GM06990 (cell line): Measurements from ENCODE around the gene CRYBG3.

Experiments used
- DNase-seq: peaks from one replicate; pipeline ENCODE4 v3.0.0-alpha.2; 2011; ENCODE audit not compliant: insufficient read length; ENCODE audit errors: extremely low read depth
- H3K27me3 ChIP-seq: replicated peaks from 2 replicates; pipeline ENCODE4 v1.6.0; 2011; ENCODE audit warnings: low read length; ENCODE audit not compliant: control insufficient read depth, insufficient read depth
- H3K36me3 ChIP-seq: 2 replicates; pipeline ENCODE4 v1.5.1; 2011; ENCODE audit warnings: low read length; ENCODE audit not compliant: control insufficient read depth, insufficient read depth
- H3K4me3 ChIP-seq: replicated peaks from 2 replicates; pipeline ENCODE4 v1.5.1; 2011; ENCODE audit warnings: low read depth, mild to moderate bottlenecking, control low read depth, low read length
- TF ChIP-seq, protein P1 (sequence below): IDR thresholded peaks from 2 replicates; pipeline ENCODE4 v1.5.1; 2011; ENCODE audit warnings: low read length, control low read depth, mild to moderate bottlenecking, inconsistent platforms; ENCODE audit not compliant: insufficient read depth, poor library complexity, severe bottlenecking

The CRYBG3 gene

DNA sequence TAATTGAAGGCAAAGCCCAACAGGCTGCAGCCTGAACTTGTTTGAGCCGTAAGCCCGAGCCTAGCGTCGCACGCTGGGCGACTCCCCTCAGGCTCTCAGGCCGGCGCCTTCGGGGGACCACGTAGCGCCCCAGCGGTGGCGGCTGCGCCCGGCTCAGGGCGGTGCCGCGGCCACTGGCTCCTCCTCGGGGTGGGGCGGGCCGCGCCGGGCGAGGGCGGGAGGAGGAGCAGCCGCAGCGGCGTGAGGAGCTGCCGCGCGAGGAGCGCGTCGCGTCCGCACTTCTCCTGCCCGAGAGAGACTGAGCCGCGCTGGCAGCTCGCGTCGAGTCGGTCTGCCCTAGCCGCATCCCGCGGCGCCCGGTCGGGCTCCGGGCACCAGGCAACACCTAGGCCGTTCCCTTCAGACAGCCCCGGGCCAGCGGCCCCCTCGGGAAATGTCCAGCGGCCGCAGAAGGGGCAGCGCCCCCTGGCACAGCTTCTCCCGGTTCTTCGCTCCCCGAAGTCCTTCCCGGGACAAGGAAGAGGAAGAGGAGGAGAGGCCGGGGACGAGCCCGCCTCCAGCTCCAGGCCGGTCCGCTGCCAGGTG is at the start of gene CRYBG3:
Gene CRYBG3, plus strand, starts transcription at position 238 of the 585 bp plus-strand sequence. Its CDS starts 196 bp downstream, at position 434.
- Histone ChIP-seq H3K27me3 (no peaks in the 10 kb centered on the region), H3K4me3 (peak within 1 kb of the TSS; percentile 89), H3K36me3 (no peaks in the 10 kb centered on the region)
- peak; percentile 89 for DNase-seq
- TF ChIP-seq, protein P1, sequence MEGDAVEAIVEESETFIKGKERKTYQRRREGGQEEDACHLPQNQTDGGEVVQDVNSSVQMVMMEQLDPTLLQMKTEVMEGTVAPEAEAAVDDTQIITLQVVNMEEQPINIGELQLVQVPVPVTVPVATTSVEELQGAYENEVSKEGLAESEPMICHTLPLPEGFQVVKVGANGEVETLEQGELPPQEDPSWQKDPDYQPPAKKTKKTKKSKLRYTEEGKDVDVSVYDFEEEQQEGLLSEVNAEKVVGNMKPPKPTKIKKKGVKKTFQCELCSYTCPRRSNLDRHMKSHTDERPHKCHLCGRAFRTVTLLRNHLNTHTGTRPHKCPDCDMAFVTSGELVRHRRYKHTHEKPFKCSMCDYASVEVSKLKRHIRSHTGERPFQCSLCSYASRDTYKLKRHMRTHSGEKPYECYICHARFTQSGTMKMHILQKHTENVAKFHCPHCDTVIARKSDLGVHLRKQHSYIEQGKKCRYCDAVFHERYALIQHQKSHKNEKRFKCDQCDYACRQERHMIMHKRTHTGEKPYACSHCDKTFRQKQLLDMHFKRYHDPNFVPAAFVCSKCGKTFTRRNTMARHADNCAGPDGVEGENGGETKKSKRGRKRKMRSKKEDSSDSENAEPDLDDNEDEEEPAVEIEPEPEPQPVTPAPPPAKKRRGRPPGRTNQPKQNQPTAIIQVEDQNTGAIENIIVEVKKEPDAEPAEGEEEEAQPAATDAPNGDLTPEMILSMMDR, result peak; percentile 33

DNA sequence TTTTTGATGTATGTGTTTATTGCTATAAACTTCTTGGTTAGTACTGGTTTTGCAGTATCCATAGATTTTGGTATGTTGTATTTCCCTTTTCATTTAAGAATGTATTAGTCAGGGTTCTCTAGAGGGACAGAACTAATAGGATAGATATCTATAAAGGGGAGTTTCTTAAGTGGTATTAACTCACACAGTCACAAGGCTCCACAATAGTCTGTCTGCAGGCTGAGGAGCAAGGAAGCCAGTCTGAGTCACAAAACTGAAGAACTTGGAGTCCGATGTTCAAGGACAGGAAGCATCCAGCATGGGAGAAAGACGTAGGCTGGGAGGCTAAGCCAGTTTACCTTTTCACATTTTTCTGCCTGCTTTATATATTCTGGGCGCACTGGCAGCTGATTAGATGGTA is 48.9 kb upstream of the CRYBG3 start:
- Histone ChIP-seq H3K4me3 (no peak overlapping the region), H3K36me3 (no peaks in the 10 kb centered on the region), H3K27me3 (no peaks in the 10 kb centered on the region)
- TF ChIP-seq, protein P1, result no peak
- DNase-seq, result no peak

DNA sequence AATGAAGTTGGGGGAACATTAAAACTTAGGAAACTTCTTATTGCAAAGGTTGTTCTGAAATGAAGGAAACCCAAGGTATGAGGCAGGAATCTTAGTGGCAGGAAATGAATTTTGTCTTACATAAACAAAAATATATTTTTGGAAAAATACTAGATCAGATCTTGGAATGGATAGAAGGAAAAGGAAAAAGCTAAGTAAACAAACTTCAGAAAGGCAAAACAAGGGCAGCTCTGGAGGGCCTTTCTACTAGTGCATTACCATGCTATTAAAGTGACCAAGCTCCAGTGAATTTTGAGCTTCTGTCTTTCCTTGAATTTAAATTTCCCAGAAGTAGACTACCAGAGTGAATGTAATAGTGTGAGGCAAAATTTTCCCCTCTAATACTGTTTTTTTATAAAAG is 43.7 kb upstream of the CRYBG3 start:
- DNase-seq, result no peak
- Histone ChIP-seq H3K36me3 (no peaks in the 10 kb centered on the region), H3K27me3 (no peaks in the 10 kb centered on the region), H3K4me3 (no peak overlapping the region)
- TF ChIP-seq, protein P1, result no peak

GRCh38 chr3:97793420-97794019 is 28.3 kb upstream of the CRYBG3 start:
- H3K4me3 ChIP-seq, result no peak overlapping the region
- no peaks in the 10 kb centered on the region for H3K36me3 ChIP-seq
- DNase-seq, result peak; percentile 9
- TF ChIP-seq, protein P1, result peak; percentile 69
- no peaks in the 10 kb centered on the region for H3K27me3 ChIP-seq

GRCh38 chr3:97795951-97796350 is 25.9 kb upstream of the CRYBG3 start:
- TF ChIP-seq, protein P1, result no peak
- Histone ChIP-seq H3K4me3 (no peak overlapping the region), H3K36me3 (no peaks in the 10 kb centered on the region), H3K27me3 (no peaks in the 10 kb centered on the region)
- no peak for DNase-seq
